GM21825 (cell line): Measurements from ENCODE around the gene E4F1.

Experiments
- ATAC-seq: cut with Tn5 transposase; IDR thresholded peaks from one replicate; pipeline ENCODE4 v1.9.1; 2021; ENCODE audit warnings: mild to moderate bottlenecking, moderate library complexity; ENCODE audit not compliant: unreplicated experiment

E4F1 gene, protein sequence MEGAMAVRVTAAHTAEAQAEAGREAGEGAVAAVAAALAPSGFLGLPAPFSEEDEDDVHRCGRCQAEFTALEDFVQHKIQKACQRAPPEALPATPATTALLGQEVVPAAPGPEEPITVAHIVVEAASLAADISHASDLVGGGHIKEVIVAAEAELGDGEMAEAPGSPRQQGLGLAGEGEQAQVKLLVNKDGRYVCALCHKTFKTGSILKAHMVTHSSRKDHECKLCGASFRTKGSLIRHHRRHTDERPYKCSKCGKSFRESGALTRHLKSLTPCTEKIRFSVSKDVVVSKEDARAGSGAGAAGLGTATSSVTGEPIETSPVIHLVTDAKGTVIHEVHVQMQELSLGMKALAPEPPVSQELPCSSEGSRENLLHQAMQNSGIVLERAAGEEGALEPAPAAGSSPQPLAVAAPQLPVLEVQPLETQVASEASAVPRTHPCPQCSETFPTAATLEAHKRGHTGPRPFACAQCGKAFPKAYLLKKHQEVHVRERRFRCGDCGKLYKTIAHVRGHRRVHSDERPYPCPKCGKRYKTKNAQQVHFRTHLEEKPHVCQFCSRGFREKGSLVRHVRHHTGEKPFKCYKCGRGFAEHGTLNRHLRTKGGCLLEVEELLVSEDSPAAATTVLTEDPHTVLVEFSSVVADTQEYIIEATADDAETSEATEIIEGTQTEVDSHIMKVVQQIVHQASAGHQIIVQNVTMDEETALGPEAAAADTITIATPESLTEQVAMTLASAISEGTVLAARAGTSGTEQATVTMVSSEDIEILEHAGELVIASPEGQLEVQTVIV

DNA sequence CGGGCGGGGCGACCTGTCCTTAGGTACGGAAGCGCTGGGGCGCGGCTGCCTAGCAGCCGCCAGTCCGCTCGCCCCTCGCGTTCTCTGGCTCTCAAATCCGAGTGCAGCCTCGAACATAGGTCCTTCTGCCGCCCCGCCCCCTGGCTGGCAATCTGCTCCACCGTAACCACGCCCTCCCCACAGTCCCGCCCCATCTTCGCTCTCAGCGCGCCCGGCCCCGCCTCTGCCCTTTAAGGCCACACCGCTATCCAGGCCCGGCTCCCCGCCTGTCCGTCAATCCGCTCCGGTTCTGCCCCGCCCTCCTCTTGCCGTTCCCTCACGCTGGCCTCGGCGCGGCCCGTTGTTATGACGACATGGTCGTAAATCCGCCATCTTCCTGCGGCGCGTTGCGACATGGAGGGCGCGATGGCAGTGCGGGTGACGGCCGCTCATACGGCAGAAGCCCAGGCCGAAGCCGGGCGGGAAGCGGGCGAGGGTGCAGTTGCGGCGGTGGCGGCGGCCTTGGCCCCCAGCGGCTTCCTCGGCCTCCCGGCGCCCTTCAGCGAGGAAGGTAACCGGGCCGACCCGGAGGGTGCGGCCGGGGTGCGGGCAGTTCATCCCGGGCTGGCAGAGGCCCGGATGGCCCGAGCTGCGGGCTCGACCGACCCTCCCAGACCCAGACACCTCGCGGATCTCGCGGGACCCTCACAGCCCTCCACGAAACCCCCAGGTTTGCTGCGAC lies at the start of gene E4F1:
E4F1 (plus strand) TSS at position 371 of the 721 bp plus-strand sequence; CDS start at position 394, 23 bp downstream.
- peak; percentile 92 for ATAC-seq

DNA sequence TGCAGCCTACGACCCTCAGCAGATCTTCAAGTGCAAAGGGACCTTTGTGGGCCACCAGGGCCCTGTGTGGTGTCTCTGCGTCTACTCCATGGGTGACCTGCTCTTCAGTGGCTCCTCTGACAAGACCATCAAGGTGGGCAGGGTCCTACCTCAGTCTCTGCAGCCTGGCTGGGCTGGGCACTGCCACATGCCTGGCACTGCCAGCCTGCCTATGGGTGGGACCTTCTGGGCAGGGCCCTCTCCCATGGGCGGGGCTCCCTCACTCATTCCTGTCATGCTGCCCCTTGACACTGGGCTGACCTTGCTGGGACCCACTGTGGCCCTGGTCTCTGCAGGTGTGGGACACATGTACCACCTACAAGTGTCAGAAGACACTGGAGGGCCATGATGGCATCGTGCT lies 49.5 kb upstream of the E4F1 start:
- ATAC-seq, result no peak

DNA sequence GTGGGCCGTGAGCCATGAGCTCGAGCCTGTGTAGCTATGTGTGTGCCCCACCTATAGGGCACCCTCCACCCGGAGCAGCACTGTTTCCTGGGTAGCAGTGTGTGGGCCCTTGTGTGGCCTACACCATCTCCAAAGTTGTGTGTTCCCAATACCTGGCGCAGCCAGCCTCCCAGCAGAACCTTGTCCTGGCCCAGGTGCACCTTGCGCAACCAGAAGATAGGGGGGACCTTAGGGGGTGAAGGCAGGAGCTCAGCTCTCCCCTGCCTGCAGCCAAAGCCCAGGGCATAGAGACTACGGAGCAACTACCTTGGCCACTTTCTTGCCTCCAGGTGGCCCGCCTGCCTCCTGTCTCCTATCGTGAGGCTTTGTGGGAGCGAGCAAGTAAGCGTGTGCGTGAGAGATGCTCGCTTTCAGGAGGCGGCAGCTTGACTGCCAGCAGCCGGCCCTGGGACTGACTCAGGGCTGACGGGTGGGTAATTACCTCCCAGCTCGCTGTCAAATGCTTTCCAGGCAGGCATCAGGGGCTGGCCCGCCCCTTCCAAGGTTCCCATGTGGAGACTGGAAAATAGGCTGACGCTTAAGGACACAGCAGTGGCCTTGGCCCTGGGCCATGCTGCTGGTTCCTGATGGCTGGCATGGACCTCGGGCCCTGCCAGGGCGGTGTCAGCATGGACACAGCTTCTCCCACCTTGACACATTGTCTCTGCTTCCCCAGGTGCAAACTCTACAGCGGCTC lies 48.8 kb upstream of the E4F1 start:
- no peak for ATAC-seq

DNA sequence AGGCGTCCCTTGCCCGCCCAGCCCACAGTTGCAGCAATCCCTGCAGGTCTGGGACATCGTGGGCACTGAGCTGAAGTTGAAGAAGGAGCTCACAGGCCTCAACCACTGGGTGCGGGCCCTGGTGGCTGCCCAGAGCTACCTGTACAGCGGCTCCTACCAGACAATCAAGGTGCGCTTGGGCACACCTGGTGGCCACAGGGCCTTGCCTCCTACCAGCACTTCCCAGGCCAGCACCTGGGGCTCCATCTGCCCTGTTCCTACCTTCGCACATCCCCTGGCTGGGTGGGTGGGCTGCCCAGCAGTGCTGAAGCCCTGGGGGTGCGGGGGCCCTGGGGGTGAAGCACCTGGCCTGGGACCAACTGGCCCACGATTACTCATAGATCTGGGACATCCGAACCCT lies 47.9 kb upstream of the E4F1 start:
- ATAC-seq, result no peak

DNA sequence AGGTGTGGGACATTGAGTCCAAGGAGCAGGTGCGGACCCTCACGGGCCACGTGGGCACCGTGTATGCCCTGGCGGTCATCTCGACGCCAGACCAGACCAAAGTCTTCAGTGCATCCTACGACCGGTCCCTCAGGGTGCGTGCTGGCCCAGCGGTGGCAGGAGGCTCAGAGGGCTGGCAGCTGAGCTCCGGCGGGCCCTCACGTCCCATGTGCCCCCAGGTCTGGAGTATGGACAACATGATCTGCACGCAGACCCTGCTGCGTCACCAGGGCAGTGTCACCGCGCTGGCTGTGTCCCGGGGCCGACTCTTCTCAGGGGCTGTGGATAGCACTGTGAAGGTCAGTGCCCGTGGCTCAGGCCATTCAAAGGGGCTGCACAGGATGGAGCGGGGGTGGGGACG lies 47.3 kb upstream of the E4F1 start:
- ATAC-seq, result no peak

DNA sequence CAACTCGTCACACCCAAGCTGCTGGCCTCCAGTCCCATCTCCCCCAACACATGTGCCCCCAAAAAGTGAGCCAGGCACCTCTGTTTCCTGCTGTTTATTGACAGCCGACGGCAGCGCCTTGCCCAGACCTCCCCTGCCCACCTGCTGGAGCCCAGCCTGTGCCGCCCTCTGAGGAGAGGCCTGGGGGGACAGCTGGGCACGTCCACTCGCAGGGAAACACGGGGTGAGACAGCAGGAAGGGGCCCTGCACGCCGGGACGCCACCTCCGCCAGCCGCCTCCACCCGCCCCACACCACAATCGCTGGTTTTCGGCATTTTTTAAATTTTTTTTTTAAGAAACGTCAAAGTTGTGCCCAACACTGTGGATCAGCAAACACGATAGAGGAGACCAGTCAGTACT lies 46.3 kb upstream of the E4F1 start:
- no peak for ATAC-seq

DNA sequence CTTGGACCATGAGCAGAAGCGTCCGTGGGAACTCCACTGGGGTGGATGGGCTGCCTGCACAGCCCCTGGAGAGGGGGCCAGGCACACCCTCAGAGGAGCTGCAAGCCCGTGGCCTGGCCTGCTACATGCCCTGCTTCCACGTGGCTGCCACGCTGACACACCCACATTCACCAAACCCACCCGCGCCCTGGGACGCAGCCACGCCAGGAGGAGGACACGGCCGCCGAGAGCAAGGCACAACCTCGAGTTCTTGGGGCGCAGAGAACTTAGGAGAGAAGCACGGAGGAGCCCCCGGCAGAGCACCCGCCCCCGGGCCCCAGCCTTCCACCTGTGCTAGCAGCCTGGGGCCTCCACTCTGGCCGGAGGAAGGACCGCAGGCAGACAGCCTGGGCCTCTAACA lies 45.8 kb upstream of the E4F1 start:
- no peak for ATAC-seq

DNA sequence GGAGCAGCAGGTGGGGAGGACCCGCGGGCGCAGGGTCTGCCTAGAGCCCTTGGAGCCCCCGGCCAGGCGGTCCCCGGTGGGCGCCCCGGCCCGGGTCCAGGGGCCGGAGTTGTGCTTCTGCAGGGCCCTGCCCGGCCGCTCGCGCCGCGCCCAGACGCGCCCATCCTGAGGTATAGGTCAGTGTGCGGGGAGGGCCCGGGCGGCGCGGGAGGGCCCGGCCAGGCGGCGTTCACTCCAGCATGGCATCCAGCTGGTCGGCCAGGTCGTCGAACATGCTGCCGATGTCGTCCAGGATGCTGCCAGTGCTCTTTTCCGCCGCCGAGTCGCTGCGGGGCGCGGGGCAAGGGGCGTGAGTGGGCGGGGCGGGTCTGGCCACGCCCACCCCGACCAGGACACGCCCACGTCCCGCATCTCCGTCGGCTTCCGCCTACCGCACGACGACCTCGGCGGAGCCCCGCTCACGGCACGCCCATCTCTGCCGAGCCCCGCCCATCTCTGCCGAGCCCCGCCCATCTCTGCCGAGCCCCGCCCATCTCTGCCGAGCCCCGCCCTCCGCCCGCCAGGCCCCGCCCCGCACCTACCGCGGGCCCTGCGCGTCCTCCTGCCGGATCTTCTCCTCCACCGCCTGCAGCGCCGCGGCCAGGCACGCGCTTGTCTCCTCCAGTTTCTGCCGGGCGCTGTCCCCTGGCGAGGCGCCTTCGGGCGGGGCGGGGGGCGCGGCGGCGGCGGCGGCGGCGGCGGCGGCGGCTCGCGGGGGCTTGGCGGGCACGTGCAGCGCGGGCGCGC lies 44.9 kb upstream of the E4F1 start:
- no peak for ATAC-seq

DNA sequence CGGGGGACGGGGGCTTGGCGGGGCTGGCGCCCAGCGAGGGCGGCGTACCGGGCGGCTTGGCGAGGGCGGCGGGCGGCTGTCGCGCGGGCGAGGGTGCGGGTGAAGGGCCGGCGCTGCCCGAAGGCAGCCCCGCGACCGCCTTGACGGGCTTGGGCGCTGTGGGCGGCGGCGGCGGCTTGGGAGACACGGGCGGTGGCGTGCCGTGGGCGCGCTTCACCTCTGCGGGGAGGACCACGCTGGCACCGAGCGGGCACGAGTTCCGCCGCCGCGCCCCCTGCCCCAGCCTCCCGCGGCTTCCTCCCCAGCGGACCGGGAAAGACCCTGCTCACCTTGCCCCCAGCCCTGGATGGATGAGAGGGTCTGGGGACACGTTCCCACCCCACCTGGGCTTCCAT lies 44.3 kb upstream of the E4F1 start:
- ATAC-seq, result no peak

DNA sequence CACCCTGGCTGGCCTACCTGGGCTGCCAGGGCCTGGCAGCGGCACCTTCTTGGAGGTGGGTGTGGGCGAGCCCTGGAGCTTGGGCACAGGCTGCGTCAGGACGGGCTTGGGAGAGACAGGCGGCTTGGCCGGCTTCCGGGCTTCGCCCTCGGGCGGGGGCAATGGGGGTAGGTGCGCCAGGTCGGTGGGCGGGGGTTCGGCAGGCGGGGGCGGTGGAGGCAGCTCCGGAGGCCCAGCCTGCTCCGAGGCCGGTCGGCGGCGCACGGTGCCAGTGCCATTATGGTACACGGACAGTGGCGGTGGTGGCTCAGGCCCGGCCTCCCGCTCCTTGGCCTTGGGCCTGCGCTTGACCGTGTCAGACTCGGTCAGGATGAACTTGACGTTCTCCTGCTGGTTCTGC lies 43.8 kb upstream of the E4F1 start:
- no peak for ATAC-seq

DNA sequence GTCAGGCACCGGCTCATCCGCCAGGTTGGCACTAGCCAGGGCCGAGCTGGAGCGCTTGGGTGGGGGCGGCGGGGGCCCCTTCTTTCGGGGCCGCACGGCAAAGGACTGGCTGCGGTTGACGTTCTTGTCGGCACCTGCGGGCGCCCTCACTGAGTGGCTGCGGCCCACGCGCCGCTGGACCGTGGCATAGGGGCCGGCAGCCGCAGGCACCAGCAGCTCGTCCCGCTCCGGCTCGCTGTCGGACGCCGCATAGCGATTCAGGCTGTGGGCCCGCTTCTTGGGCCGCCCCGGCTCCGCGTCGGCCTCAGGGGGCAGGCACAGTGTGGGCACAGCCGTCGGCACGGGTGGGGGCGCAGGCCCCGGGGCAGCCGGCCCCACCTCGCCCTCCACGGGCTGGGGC lies 42.9 kb upstream of the E4F1 start:
- no peak for ATAC-seq

DNA sequence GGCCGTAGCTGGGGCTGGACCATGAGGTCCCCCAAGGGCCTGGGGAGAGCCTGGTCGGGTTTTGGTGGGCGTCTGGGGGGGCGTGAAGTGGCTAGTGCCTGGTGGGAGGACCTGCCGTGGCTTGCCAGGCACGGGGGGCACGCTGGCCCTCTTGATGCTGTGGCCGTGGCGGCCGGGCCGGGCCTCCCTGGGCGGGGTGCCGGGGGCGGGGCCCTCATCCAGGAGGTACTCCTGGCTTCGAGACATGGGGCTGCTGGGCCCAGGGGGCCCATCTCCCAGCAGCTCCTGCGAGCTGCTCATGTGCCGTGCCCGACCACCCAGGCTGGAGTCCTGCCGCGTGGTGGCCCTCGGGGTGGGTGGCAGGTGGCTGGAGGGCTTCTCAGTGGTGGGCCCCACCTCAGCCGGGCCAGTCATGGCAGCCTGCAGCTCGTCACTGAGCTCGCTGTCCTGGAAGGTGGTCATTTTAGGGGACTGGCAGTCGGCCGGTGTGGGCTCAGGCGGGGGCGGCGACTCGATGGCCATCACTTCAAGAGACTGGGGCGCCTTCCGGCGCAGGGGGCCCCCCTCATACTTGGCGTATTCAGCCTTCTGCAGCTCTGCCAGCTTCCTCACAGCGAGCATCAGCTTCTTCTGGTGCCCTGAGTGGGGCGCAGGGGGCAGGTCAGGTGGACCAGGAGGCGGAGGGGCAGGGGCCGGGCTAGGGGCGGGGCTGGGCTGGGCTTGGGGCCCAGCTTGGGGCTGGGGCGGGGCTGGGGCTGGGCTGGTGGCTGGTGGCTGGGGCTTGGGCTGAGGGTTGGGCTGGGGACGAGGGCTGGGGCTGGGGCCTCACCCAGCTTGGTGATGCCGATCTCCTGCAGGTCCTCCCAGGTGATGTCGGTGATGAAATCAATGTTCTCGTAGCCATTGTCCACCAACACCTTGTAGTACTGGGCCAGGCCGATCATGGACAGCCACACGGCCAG lies 42.1 kb upstream of the E4F1 start:
- ATAC-seq, result no peak

DNA sequence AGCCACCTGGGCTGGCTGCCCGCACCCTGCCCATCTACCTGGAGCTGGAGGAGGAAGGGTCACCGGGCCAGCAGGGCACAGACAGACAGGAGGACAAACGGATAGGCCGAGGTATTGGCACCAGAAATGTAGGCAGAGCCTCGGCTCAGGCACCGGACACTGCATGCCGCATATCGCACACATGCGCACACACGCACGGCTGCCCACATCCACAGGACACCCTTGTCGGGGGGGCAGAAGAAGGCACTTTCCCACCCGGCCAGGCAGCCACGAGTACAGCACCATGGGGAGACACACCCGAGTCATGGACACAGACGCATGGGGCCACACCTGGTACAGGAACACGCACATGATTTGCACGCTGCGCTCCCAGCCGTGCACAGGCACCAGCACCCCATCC lies 41.4 kb upstream of the E4F1 start:
- ATAC-seq, result no peak

DNA sequence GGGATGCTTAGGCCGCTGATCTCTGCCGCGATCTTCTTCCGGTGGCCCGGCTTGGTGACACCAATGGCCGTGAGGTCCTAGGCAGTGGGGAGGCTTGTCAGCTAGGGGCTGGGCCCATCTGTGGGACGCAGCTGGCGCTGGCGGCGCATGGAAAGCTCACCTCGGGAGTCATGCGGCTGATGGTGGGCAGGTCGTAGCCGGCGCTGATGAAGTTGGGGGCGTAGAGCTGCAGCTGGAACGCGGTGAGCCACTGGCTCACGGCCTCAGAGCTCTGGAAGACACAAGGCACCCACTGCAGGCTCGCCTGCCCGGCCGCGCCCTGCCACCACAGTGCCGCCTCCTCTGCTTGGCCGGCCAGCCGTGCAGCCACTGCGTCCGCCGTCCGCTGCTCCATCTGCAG lies 39.7 kb upstream of the E4F1 start:
- no peak for ATAC-seq

DNA sequence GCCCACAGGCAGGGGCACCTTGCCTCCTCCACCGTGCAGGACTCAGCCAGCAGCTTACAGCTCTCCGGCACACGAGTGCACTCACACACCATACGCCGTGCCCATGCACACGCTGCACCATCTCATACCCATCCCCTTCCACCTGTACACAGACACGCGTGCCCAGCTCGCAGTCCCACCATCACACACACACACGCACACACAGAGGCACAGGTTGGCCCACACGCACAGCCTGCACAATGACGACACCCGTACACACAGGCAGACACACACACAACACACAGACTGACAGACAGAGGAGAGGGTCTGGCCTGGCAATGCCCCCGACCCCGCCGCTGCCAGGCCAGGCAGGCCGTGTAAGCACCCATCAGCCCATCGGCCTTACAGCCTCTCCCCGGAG lies 39.0 kb upstream of the E4F1 start:
- no peak for ATAC-seq

DNA sequence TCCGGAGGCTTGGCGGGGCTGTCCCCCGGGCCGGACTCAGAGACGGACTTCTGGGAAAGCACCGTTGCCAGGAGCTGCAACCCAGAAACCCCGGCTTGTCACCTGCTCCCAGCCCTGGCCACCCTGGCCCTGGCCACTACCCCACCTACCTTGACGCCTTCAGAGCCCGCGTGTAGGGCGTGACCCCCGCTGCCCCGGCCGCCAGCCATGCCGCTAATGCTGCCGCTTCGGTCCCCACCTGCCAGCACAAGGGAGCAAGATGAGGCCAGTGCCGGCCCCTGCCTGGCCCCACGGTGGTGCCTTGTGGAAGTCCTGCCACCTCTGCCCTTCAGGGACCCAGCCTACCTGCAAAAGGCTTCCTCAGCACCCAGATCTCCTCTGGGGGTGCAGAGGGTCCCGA lies 38.4 kb upstream of the E4F1 start:
- ATAC-seq, result no peak

DNA sequence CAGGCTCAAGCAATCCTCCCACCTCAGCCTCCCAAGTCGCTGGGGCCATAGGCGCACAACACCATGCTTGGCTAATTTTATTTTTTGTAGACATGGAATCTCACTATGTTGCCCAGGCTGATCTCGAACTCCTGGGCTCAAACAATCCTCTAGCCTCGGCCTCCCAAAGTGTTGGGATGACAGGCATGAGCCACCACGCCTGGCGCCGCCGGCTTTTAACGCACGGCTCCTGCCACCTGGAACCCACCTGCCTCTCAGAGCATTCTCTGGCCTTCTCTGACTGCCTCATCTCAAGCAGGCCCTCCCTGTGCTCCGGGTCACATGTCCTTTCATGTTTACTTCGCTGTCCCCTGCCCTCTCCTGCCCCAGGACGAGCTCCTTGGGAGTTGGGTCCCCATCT lies 37.3 kb upstream of the E4F1 start:
- no peak for ATAC-seq

DNA sequence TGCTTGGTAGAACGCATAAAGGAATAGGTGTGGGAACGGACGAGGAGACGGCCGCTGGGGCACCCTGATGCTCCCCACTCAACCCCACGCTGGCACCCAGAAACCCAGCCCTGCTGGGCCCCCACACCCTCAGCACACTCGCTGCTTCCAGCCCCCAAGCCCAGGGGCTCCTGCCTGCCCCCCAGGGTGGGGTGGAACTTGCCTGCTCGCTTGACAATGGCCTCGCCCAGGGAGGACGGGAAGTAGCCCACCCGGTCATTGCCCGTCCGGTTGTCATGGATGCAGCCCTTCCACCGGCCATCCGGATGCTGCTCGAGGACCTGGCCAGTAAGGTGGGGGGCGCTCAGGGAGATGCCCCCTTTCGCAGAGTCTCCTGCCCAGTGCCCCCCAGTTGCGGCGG lies 36.9 kb upstream of the E4F1 start:
- ATAC-seq, result no peak

DNA sequence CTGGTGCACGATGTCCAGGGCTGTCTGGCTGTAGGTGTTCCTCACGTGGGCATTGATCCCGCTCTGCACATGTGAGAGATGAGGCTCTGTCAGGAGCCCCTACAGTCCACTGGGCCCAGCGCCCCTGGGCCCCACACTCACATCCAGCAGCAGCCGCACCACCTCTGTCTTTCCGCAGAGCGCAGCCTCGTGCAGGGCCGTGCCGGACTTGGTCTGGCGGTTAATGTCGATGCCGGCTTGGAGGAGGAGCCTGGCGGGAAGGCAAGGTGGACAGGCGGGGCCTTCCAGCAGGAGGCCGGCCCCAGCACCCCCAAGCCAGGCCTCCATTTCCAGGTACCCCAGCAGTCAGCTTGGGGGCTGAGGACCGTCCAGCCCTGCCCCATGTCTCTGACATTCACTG lies 36.2 kb upstream of the E4F1 start:
- ATAC-seq, result no peak
